ENCODE measurements around the gene FAM76A. TPM values are rescaled to one million over a fixed set of nuclear protein-coding genes. Genes with fewer than 3 reads are reported as not detected.

Gene FAM76A
- total RNA-seq, 1 experiment from 2014 or later = 9.6 TPM

DNA sequence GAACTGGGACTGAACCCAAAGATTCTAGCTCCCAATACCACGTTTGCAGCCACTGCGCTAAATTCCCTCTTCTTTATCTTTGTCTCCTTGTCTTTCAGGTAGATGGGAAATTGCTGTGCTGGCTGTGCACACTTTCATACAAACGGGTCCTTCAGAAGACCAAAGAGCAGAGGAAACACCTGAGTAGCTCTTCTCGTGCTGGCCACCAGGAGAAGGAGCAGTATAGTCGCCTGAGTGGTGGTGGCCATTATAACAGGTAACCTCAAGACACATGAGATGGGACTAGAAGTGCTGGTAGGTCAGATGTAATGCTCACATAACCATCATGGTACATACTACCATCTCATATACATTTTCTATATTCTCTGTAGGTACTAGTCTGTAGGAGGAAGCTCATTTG lies 18.8 kb downstream of the FAM76A start:
- ChIA-PET POLR2A (no interaction called here), CTCF (no interaction called here), RAD21 (ENCODE audit: low non-redundant PET in 1 of 2, low total read pairs in 2 of 2, uncharacterized antibody in 2 of 2, unreplicated experiment in 2 of 2) (no interaction called here)
- no peak overlapping the region for H3K27ac ChIP-seq (ENCODE audit: low read depth, low read length)
- H3K9ac ChIP-seq (ENCODE audit: low read length) = no peak overlapping the region
- no peak for DNase-seq (ENCODE audit: low read depth, low spot score)
- no peaks in the 10 kb centered on the region for H4K20me1 ChIP-seq (ENCODE audit: insufficient read depth)
- intact Hi-C loops (cut with micrococcal nuclease) = no loop called here
- TF ChIP-seq POLR2A (IDR thresholded peaks at IDR 0.05; ENCODE audit: borderline replicate concordance, extremely low read depth, insufficient read depth, insufficient read length) (no peak), CEBPB (IDR thresholded peaks at IDR 0.05; ENCODE audit: low read depth) (no peak), EGR1 (IDR thresholded peaks at IDR 0.05; ENCODE audit: low read depth) (no peak), SIN3A (IDR thresholded peaks at IDR 0.05; ENCODE audit: low read depth) (no peak), ZFX (IDR thresholded peaks at IDR 0.05) (no peak)
- TF ChIP-seq, protein P1, sequence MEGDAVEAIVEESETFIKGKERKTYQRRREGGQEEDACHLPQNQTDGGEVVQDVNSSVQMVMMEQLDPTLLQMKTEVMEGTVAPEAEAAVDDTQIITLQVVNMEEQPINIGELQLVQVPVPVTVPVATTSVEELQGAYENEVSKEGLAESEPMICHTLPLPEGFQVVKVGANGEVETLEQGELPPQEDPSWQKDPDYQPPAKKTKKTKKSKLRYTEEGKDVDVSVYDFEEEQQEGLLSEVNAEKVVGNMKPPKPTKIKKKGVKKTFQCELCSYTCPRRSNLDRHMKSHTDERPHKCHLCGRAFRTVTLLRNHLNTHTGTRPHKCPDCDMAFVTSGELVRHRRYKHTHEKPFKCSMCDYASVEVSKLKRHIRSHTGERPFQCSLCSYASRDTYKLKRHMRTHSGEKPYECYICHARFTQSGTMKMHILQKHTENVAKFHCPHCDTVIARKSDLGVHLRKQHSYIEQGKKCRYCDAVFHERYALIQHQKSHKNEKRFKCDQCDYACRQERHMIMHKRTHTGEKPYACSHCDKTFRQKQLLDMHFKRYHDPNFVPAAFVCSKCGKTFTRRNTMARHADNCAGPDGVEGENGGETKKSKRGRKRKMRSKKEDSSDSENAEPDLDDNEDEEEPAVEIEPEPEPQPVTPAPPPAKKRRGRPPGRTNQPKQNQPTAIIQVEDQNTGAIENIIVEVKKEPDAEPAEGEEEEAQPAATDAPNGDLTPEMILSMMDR (IDR thresholded peaks at IDR 0.05 in 2 of 3, conservative IDR thresholded peaks at IDR 0.05 in 1 of 3; ENCODE audit: borderline replicate concordance in 1 of 3, insufficient read depth in 1 of 3, low read depth in 2 of 3, low read length in 2 of 3) = peak in 2 of 3 experiments; percentile 17 to 35; a peak in 3 of 6 replicates
- H2AFZ ChIP-seq (ENCODE audit: low read depth, low read length, poor library complexity, severe bottlenecking) = no peak overlapping the region
- H3K4me3 ChIP-seq (replicated peaks in 1 of 2; ENCODE audit: low read depth in 1 of 2, low read length in 2 of 2) = no peak overlapping the region
- H3K79me2 ChIP-seq (ENCODE audit: insufficient read depth, low read length) = no peaks in the 10 kb centered on the region
- H3K27me3 ChIP-seq (ENCODE audit: insufficient read depth, low read length) = no peaks in the 10 kb centered on the region
- no peaks in the 10 kb centered on the region for H3K4me1 ChIP-seq (ENCODE audit: control insufficient read depth in 1 of 2, insufficient read depth in 2 of 2, low read length in 2 of 2)
- H3K4me2 ChIP-seq (ENCODE audit: low read length) = no peak overlapping the region
- no TSS peak for BruUV-seq (replicated peaks)
- peaks cover 0 to 2% of the 10 kb centered on the region in 2 experiments; a peak in 1 of 4 replicates for H3K36me3 ChIP-seq (ENCODE audit: control insufficient read depth in 1 of 2, insufficient read depth in 2 of 2, low read length in 2 of 2)
- H3K9me2 ChIP-seq (ENCODE audit: insufficient read depth) = no peaks in the 10 kb centered on the region
- no peaks in the 10 kb centered on the region for H3K9me3 ChIP-seq (ENCODE audit: control insufficient read depth in 1 of 2, insufficient read depth in 1 of 2, low read depth in 1 of 2, low read length in 2 of 2)
- ATAC-seq = peak; percentile 58; the same call in 1 of the 2 replicates

DNA sequence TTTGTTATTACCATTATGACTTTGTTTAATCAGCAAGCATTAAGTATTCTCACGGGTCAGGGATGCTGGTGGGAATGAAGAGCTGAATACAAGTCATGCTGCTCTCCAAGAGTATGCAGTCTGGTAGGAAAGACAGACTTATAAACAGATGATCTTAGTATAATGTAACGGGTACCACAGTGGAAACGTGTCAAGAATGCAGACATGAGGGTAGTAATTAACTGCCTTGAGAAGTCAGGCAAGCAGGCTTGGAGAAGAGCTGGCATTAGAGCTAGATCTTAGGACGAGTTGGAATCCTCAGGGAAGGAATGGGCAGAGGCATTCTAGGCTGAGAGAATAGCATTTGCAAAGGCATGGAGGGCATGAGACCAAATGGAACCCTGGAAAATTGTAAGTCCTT lies 19.7 kb downstream of the FAM76A start:
- Histone ChIP-seq H3K27me3 (ENCODE audit: insufficient read depth, low read length) (no peaks in the 10 kb centered on the region), H3K27ac (ENCODE audit: low read depth, low read length) (no peak overlapping the region), H3K36me3 (ENCODE audit: control insufficient read depth in 1 of 2, insufficient read depth in 2 of 2, low read length in 2 of 2) (peaks cover 2 to 4% of the 10 kb centered on the region in 2 experiments; a peak in 2 of 4 replicates), H3K9me3 (ENCODE audit: control insufficient read depth in 1 of 2, insufficient read depth in 1 of 2, low read depth in 1 of 2, low read length in 2 of 2) (no peaks in the 10 kb centered on the region), H3K4me3 (replicated peaks in 1 of 2; ENCODE audit: low read depth in 1 of 2, low read length in 2 of 2) (no peak overlapping the region), H2AFZ (ENCODE audit: low read depth, low read length, poor library complexity, severe bottlenecking) (no peak overlapping the region), H3K9ac (ENCODE audit: low read length) (no peak overlapping the region), H3K79me2 (ENCODE audit: insufficient read depth, low read length) (no peaks in the 10 kb centered on the region), H3K9me2 (ENCODE audit: insufficient read depth) (no peaks in the 10 kb centered on the region), H3K4me1 (ENCODE audit: control insufficient read depth in 1 of 2, insufficient read depth in 2 of 2, low read length in 2 of 2) (no peaks in the 10 kb centered on the region), H3K4me2 (ENCODE audit: low read length) (no peak overlapping the region), H4K20me1 (ENCODE audit: insufficient read depth) (no peaks in the 10 kb centered on the region)
- DNase-seq (ENCODE audit: low read depth, low spot score) (no peak), ATAC-seq (no peak)
- ChIA-PET POLR2A (no interaction called here), RAD21 (ENCODE audit: low non-redundant PET in 1 of 2, low total read pairs in 2 of 2, uncharacterized antibody in 2 of 2, unreplicated experiment in 2 of 2) (no interaction called here), CTCF (no interaction called here)
- intact Hi-C loops (cut with micrococcal nuclease) = no loop called here
- TF ChIP-seq EZH2phosphoT487 (IDR thresholded peaks at IDR 0.05; ENCODE audit: borderline replicate concordance) = no peak
- TF ChIP-seq CEBPB (IDR thresholded peaks at IDR 0.05; ENCODE audit: low read depth) = no peak
- TF ChIP-seq SIN3A (IDR thresholded peaks at IDR 0.05; ENCODE audit: low read depth) = no peak
- no peak for TF ChIP-seq ELF1 (IDR thresholded peaks at IDR 0.05; ENCODE audit: borderline replicate concordance, low read depth)
- TF ChIP-seq ZFX (IDR thresholded peaks at IDR 0.05) = no peak
- TF ChIP-seq JUND (IDR thresholded peaks at IDR 0.05) = no peak
- no peak for TF ChIP-seq YY1 (IDR thresholded peaks at IDR 0.05; ENCODE audit: extremely low read depth, insufficient replicate concordance, low read depth, low read length)
- no peak for TF ChIP-seq RAD21 (IDR thresholded peaks at IDR 0.05; ENCODE audit: low read depth)
- TF ChIP-seq FOSL1 (IDR thresholded peaks at IDR 0.05; ENCODE audit: low read depth) = no peak
- BruUV-seq (replicated peaks) = no TSS peak
